HG02763 (cell line): ENCODE measurements around the gene NDUFV3.
"Not testable (repeated sequence)": the region's sequence is repeated elsewhere in the genome, so short reads cannot be mapped to it uniquely, and the experiment has no call there.

Experiments
- ATAC-seq: cut with Tn5 transposase; IDR thresholded peaks from one replicate; pipeline ENCODE4 v1.9.1; 2021; ENCODE audit warnings: mild to moderate bottlenecking, moderate library complexity; ENCODE audit not compliant: unreplicated experiment

NDUFV3 gene

DNA sequence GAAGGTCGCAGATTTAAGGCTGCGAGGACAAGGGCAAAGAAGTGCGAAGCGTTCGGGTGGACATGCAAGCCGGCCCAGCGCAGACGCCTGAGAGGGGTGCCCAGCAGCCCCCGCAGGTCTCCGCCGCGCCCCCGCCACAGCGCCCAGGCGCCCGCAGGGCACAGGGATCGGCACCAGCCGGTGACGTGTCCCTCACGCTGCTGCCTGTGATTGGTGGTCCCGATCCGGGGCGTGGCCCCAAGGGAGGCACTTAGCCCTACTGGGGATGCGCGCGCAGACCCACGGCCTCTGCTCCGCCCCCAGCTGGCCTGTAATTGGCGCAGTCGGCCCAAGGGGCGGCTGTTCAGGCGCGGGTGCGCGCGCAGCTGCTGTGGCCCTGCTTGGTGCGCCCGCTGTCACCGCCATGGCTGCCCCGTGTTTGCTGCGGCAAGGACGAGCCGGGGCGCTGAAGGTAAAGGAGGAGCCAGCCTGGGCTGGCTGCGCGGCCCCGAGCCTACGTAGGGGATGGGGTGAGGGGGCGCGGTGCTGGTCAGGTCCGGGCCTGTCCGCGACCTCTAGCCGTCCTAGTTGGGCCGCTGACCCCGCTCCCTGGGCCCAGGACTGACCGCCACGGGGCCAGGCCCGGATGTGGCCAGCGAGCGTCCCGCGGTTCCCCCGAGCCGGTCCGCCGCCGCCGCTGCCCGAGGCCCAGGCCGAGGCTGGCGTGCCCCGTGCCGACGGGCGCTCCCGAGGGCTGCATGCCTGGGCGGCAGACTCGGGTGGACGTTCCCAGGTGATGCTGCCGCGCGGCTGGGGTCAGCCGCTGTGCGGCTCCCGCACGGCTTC, at the start of gene NDUFV3:
Gene NDUFV3, plus strand, starts transcription at position 379 of the 825 bp plus-strand sequence. Its CDS starts 25 bp downstream, at position 404.
- ATAC-seq = peak; percentile 90

DNA sequence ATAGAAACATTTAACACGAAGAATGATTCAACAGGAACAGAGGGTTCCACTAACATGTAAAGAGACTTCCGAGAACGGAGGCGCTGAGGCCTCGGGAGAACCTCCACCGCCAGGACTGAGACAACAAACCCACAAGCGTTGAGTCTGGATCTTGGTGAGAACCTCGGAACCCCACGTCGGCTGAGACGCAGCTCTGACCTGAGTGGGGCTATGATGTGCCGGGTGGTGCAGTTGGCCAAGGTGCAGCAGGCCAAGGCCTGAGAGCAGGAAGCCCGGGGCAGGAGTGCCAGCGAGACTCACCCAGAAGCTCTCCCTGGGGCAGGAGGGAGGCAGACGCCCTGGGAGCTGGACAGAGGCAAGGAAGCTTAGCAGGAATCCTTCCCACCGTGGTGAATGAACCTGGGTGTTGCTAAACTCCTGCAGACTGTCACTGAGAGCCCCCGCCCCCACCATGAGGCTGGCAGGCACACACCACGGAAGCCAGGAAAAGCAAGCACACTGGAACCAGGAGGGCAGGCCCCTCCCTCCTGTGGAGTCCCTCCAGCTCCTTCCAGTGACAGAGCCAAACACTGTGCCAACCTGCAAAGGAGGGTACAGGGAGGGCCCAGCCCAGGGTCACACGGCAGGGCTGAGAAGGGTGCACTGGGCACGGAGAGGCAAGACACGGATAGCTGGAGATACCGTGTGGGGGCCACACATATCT, 48.5 kb upstream of the NDUFV3 start:
- ATAC-seq = no peak

DNA sequence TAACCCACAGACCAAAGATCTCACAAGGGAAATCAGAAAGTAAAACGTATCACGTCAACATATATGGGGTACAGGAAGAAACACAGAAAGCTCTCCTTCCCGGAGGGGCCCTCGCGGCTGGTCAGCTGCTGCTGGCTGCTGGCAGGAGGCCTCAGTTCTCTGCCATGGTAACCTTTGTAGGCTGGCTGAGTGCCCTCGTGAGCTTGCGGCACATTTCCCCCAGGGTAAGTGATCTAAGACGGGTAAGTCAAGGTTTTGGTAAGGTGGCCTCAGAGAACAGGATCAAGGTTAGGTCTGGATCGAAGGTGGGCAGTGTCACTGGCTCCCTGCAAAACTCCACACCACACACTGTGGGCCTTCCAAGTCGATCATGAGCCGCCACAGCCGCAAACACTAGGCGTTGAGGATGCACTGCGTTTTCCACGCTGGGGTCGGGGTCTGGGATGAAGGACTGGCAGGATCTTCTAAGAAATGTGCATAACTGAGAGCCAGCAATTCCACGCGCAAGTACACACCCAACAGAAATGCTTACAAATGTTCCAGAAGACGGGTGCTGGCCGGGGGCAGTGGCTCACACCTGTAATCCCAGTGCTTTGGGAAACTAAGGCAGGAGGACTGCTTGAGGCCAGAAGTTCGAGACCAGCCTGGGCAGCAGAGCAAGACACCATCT, 47.7 kb upstream of the NDUFV3 start:
- no peak for ATAC-seq

DNA sequence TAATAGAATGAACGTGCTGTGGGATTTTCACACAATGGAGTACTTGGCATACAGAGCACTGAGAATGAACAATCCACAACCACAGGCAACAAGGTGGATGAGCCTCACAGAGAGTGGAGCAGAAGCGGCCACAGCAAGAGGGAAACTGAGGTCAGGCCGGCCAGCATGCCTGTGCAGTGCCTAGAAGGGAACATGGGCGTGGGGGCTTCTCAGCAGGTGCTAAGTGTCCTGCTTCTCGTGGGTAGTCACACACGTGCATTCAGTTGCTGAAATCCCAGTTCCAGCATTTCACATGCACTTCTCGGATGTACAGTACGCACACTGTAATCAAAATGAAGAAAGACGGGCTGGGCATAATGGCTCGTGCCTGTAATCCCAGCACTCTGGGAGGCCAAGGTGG, 46.9 kb upstream of the NDUFV3 start:
- ATAC-seq = no peak

DNA sequence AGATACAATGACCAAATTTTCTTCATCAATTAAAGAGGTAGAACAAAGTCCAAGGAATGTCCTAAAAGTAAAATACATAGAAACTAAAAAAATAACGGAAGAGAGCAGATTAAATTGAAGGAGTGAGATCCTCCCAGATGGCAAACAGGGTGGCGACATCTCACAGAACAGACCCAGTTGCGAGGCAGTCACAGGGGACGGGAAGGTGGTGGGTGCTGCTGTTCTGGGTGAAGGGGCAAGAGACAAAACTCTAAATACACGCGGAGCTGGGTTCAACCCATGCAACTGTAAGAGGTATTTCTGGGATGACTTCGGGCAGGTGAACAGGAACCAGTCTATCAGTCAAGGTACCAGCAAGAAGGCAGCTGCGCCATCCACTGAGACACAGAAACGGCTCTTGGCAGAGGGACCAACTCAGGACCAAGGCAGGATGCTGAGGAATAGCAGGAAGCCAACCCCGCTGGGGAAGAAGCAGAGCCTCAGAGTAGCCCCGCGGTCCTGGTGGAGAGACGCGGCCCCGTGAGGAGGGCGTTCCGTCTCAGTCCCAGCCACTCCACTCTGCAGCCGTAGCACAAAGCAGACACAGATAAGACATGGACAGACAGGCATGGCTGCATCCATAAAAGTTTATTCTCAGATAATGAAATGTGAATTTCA, 45.9 kb upstream of the NDUFV3 start:
- ATAC-seq = no peak

DNA sequence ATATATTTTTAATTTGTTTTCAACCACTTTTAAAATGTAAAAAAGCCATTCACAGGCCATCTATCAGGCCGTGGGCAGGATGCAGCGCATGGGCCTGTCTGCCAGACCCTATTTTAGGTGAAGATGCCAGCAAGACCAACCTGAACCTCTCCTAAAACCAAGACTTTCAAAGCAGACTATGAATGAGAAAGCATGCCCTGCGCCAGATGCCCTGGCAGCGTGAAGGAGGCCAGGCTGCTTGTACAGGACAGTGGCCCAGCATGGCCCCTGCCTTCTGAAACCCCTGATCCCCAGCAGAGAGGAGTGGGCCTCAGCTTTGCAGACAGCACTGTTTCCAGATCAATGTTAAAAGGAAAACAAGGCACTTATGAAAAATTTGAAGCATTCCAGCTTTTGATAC, 45.4 kb upstream of the NDUFV3 start:
- no peak for ATAC-seq

DNA sequence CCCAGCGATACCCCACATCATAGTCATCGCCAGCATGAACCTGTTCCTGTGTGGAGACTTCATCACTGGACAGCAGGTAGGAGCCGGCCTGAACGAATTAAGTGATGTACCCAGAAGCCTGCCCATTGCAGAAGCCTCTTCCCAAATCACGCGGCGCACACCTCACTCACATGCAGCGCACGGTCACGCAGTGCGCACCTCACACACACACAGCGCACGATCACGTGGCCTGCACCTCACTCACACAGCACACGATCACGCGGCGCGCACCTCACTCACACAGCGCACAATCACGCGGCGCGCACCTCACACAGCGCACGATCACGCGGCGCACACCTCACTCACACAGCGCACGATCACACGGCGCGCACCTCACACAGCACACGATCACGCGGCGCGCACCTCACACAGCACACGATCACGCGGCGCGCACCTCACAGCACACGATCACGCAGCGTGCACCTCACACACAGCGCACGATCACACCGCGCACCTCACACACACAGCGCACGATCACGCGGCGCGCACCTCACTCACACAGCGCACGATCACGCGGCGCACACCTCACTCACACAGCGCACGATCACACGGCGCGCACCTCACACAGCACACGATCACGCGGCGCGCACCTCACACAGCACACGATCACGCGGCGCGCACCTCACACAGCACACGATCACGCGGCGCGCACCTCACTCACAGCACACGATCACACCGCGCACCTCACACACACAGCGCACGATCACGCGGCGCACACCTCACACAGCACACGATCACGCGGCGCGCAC, 44.8 kb upstream of the NDUFV3 start:
- ATAC-seq = not testable (repeated sequence)

DNA sequence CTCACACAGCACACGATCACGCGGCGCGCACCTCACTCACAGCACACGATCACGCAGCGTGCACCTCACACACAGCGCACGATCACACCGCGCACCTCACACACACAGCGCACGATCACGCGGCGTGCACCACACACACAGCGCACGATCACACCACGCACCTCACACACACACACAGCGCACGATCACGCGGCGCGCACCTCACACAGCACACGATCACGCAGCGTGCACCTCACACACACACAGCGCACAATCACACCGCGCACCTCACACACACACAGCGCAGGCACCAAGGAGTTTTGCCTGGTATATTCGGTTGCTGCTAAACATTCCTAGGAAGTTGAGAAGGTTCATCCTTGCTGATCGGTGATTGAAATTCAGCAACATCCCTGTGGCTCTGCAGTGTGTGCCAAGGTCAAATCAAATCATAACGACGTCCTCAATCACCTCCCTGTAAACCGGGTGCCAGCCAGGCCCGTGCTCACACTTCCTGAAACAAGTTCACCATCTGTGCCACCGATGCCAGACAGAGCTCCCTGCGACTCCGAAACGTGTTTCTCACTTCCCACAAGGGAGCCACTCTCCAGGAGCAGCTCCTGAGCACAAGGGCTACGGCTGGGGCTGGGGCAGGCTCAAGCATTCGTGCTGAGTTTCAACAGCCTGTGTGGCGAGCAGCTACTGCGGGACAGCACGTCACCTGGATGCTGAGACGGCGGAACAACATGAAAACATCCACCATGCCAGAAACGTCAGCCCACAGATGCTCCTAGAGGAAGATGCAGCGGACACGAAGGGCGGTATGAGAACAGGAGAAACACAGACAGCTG, 44.0 kb upstream of the NDUFV3 start:
- no peak for ATAC-seq

DNA sequence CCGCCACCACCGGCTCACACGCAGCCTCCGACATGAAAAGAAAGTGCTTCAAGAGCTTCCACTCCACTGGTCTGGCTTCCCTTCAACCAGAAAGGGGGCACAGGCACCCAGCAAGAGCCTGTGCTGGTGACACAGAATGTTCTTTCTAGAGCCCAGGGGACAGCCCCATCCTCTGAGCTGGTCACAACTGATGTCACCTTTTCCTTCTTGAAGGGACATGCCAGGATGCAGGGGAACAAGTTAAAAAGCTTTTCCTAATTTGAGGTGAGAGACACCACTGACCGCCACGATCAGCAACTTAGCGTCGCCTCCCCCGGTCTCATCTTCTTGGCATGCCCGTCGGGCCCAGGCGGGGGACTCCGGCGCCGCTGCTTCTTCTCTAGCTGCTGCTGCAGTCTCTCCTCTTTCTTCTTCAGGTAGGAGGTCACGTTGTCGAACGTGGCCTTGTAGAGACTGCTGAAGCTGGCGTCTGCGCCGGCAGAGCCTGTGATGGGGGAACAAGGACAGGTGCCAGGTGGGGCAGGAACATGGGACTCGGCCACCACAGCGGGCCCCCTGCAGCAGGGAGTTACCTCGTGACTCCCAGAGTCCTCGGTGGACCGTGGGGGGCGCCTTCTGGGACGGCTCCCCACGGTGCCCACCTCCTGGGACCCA, 43.2 kb upstream of the NDUFV3 start:
- ATAC-seq = no peak

DNA sequence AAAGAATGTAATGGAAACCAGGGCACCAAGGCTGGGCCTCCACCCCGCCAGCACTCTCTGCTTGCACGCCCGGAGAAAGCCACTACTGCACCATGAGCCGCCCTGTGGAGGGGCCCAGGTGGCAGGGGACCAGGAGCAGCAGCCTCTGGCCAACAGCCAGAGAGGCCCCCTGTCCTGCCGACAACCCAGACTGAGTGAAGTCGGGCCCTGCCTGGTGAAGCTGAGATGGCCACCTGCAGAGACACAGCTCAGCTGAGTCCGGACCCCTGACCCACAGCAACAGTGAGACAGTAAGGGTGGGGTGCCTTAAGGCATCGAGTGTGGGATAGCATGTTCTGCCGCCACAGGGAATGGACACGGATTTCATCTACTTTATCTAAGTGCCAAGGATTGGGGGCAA, 42.6 kb upstream of the NDUFV3 start:
- no peak for ATAC-seq

DNA sequence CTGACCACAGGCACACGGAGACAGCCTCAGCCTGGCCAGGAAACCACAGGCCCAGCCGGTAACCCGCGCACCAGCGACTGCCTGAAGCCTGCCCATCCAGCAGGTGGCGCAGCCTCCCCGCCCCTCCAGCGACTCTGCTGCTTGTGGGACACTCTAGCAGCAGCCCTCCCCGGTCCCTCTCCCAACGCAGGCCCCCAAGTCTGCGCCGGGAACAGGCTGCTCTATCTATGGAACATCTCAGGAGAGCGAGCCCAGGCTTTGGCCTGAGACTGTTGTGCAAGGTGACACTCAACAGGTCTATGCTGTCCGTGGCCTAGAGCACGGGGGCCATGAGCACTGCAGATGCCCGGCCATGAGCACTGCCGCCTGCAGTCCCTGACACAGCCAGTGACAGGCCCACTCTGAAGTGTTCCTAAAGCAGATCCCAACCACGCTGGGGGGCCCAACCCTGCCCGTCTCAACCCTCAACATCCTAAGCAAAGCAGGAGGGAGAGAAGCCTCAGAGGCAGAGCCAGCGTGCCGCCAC, 42.2 kb upstream of the NDUFV3 start:
- ATAC-seq = no peak

DNA sequence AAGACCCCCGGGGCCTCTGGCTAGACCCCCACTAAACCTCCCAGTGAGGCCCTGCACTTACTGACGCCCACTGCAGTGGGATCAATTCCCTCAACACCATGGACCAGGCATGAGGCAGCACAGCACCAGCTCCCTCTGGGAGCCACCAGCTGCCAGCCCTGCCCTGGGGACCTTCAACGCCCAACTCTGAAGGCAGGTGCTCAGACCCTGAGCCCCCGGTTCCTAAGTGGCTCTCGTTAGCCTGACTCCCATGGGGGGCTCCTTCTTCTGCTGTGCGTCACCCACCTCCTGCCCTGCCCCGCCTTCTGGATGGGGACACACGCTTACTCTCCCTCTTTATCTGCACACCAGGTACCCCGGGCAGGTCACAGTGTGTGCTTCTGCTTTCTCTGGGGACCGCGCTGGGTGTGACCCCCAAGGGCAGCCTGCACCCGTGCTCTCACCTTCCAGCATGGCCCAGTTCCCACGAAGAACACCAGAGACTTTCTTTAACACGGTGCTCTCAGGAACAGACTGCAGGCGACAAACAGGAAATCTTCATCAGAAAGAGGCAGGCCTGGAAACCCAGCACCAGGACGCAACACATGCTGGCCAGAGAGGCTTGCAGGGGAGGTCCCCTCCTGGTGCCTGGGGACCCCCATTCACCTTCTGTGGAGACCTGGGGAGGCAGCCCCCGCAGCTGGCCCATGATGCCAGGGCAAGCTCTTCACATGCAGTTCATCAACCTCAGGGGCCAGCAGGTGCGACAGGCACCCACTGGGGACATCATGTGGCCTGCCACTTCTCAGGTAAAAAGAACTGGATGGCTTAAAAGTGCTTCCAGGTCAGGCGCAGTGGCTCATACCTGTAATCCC, 41.1 kb upstream of the NDUFV3 start:
- ATAC-seq = no peak

DNA sequence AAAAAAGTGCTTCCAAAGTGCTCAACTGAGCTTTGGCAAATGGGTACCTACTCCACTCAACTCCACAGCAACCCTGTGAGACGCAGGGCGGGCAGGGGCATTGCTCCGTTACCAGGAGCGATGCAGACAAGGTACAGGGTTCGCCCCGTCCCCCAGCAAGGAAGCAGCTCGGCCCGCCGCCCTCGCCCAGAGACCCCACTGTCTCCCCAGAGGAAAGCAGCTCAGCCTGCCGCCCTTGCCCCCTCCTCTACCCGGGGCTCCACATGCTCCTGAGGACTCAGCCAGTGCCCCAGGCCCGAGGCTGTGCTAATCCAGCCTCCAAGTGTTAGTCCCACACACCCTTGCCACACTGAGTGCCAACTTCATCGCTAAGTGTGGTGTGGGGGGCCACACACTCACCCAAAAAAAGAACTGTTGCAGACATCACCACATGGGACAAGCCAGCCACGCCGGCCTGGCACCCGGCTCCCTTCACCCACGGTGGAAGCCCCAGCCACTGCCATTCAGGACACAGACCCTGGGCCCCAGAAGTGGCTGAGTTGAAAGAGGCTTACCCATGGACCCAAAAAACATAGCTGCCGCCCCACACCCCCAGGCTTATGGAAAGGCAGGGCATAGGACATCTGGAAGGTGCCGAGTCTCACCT, 40.1 kb upstream of the NDUFV3 start:
- ATAC-seq = no peak

DNA sequence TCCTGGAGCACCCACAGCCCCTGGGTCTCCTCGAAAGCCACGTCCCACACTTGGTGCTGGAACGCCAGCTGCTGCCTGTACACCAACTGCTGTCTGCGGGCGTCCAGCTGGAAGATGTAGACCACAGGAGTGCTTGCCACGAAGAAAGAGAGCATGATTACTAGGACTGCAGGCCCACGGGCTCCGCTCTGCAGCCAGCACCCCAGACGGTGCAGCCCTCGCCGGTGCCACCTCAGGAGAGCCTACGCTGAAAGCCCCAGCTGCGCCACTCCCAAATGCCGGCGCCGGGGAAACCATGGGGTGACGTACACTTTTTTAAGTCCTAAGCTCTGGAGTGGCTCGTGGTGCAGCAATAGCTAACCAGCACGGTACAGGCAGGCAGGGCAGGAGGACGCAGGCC, 39.5 kb upstream of the NDUFV3 start:
- ATAC-seq = no peak

DNA sequence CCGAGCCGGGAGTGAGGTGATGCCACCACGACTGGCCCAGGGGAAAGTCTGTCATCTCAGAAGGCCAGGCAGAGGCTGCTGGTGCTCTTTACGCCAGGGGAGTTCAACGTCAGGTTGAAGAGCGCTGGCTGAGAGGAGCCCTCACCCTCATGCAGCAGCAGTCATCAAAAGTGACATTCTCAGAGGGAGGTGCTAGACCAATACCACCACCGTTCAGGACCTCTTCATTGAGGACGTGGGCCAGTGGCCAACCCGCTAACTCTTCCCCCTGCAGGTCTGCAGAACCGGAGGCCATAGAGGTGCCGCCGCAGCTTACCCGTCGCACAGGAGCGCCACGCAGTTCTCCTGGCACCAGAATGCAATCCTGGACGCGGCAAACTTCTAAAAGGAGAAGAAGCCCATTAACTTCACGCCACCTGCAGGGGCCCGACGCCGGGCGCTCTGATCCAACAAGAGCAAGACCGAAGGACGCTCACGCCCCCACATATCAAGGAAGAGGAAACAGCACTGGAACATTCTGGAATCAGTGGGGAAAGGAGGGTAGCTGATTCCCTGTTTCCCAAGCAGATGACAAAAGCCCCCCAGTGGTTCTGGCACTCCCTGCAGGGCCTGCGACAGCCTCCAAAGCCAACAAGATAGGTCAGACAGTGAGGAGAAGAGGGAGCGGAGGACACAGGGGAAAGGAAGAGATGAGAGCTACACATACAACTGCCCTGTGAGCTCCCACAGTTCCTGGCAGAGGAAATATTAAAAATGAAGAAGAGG, 38.7 kb upstream of the NDUFV3 start:
- no peak for ATAC-seq

DNA sequence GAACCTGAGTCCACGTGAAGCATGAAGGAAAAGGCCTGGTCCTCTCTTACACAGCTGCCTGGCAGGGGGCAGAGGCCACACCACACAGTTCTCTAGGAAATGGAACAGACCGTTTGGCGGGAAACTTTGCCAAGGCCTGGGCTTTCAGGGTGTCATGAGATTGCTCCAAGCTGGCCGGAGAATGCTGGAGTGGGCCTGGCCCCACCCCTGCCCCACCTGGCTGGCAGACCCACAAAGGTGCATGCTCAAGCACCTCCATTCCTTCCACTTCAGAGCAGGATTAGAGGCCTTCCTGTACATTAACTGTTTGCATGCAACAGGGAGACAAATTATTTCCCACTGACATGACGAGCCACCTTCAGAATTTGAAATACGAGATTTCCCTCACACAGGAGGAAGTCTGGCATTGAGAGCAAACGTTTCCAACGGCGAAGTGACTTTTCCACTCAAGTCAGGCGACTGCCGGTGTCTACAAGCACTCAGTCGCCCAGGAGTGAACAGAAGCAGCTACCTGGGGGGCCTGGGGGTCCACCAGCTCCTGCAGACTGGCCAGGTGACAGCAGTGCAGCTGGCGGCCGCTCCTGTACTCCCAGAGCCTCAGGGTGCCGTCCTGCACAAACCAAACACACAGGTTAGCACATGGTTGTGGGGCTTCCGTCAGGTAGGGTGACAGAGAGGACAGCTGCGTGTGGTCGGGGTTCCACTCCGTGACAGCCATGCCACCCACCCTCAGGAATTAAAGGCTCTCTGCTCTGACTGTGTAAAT, 37.8 kb upstream of the NDUFV3 start:
- ATAC-seq = no peak
